Measurements from ENCODE around the gene LSM3. TPM values are rescaled to one million over a fixed set of nuclear protein-coding genes. Genes with fewer than 3 reads are reported as not detected.

The LSM3 gene
- total RNA-seq, 4 donors from 2014 or later, result 7.2 to 16.8 (median 8.8) TPM

DNA sequence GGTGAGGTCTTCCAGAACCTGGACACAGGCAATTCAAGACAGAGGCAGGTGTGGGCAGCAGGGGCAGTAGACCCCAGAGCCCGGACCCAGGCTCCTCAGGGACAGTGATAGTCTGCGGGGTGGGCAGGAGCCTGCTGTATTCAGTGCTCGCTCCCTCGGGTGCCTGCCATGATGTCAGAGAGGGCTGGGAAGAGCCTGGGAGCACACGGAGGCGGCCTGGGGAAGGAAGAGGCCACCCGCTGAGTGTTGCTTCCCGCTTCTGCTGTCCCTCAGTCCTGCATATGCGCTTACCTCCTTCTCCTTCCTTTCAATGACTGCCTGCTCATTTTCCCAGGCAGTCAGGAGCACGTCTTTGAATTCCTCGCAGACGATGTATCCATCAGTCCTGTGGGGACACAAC, 31.0 kb upstream of the LSM3 start:
- TF ChIP-seq CTCF (IDR thresholded peaks at IDR 0.05; ENCODE audit: low read depth), result no peak

DNA sequence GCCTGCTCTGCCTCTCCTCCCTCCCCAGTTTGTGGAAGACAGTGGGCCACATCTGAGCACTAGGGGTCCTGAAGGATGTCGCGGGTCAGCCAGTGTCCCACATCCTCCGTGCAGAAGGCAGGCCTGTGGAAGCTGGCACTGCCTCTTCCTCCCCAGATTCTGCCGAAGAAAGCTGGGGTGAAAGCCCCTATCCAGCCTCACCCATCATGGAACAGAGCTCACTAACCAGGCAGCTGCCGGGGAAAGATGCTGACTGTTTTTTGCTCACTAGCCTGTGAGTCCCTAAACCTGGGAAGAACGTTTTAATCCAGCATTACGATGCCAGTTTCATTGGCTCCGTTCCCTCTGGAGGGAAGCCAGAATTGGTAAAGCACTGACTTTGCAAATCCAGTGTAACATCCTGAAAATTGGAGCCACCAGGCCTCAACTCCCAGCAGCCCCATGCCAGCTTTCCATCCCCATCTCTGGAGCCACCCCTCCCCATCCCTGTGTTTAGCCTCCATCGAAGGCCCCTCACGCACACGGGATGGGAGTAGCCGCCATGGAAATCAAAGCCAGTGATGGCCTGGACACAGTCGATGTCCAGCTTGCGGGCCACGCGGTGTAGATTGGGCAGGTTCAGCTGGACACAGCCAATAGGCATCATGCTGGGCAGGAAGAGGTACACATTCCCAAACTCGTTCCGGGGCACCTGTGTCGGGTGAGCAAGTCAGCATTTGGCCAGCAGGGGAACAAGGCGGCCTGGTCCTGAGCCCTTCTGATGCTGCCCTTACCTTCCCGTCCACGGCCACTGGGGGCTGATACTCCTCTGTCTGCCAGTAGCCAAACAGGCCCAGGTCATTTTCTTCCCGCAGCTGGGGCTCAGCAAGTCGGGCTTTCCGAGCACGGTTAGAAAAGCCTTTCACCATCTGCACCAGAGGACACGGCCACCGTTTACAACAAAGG, 30.3 kb upstream of the LSM3 start:
- TF ChIP-seq CTCF (IDR thresholded peaks at IDR 0.05; ENCODE audit: low read depth), result no peak

DNA sequence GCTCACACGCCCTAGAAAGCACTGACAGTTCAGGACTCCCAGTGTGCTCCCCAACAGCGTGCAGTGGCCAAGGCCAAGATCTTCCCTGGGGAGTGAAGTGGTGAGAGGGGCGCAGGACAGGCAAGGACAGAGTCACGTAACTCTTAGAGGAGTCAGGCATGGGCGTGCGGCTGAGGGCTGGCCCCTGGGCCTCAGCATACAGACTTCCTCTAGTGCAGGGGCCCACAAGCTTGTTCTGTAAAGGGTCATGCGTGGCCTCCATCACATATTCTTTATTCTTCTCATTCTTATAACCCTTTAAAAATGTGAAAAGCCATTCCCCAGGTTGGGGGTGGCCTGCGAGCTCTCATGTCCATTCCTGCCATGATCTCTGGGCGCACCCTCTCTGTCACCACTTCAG, 28.5 kb upstream of the LSM3 start:
- no peak for TF ChIP-seq CTCF (IDR thresholded peaks at IDR 0.05; ENCODE audit: low read depth)

GRCh38 chr3:14150491-14151230, 28.0 kb upstream of the LSM3 start:
- no peak for TF ChIP-seq CTCF (IDR thresholded peaks at IDR 0.05; ENCODE audit: low read depth)

- TF ChIP-seq CTCF (IDR thresholded peaks at IDR 0.05; ENCODE audit: low read depth), result no peak
Observed at GRCh38 chr3:14151471-14152083, 27.0 kb upstream of the LSM3 start.

GRCh38 chr3:14152233-14152962, 26.2 kb upstream of the LSM3 start:
- TF ChIP-seq CTCF (IDR thresholded peaks at IDR 0.05; ENCODE audit: low read depth), result no peak

All from subcutaneous adipose tissue (tissue), 4 donors.